HEK293 (cell line): ENCODE results near the gene NEK6.

Experiments used
- BCL6B ChIP-seq: fragments of 450-650 bp; formaldehyde crosslinking; IDR thresholded peaks from 2 replicates; pipeline ENCODE4 v1.5.1; 2017; ENCODE audit warnings: missing biosample characterization, missing genetic modification characterization
- CTCF ChIP-seq: fragments of 450-650 bp; formaldehyde crosslinking; IDR thresholded peaks from 2 replicates; pipeline ENCODE4 v1.5.1; 2016; ENCODE audit warnings: missing biosample characterization, missing genetic modification characterization
- FEZF1 ChIP-seq: fragments of 450-650 bp; formaldehyde crosslinking; IDR thresholded peaks from 2 replicates; pipeline ENCODE4 v1.5.1; 2016; ENCODE audit warnings: missing biosample characterization, missing genetic modification characterization
- IKZF3 ChIP-seq: fragments of 450-650 bp; IDR thresholded peaks from 2 replicates; pipeline ENCODE4 v1.5.0; 2018; ENCODE audit warnings: missing biosample characterization, mild to moderate bottlenecking, missing genetic modification characterization, moderate library complexity
- KLF1 ChIP-seq: fragments of 450-650 bp; formaldehyde crosslinking; IDR thresholded peaks from 2 replicates; pipeline ENCODE4 v1.5.1; 2016; ENCODE audit warnings: missing biosample characterization, missing genetic modification characterization
- KLF8 ChIP-seq: fragments of 450-650 bp; formaldehyde crosslinking; IDR thresholded peaks from 2 replicates; pipeline ENCODE4 v1.5.1; 2016; ENCODE audit warnings: missing biosample characterization, missing genetic modification characterization
- OSR2 ChIP-seq: fragments of 450-650 bp; formaldehyde crosslinking; IDR thresholded peaks from 2 replicates; pipeline ENCODE4 v1.5.1; 2016; ENCODE audit warnings: missing biosample characterization, missing genetic modification characterization
- SALL2 ChIP-seq: fragments of 450-650 bp; formaldehyde crosslinking; IDR thresholded peaks from 2 replicates; pipeline ENCODE4 v1.5.0; 2017; ENCODE audit warnings: missing biosample characterization, mild to moderate bottlenecking, missing genetic modification characterization, borderline replicate concordance
- SP3 ChIP-seq: fragments of 450-650 bp; formaldehyde crosslinking; IDR thresholded peaks from 2 replicates; pipeline ENCODE4 v1.5.1; 2016; ENCODE audit warnings: missing biosample characterization, missing genetic modification characterization
- WT1 ChIP-seq: fragments of 450-650 bp; formaldehyde crosslinking; IDR thresholded peaks from 2 replicates; pipeline ENCODE4 v1.5.1; 2016; ENCODE audit warnings: missing biosample characterization, missing genetic modification characterization
- ZBTB17 ChIP-seq: fragments of 450-650 bp; formaldehyde crosslinking; IDR thresholded peaks from 2 replicates; pipeline ENCODE4 v1.5.1; 2016; ENCODE audit warnings: missing biosample characterization, missing genetic modification characterization
- ZFHX2 ChIP-seq: fragments of 450-650 bp; formaldehyde crosslinking; conservative IDR thresholded peaks from 2 replicates; pipeline ENCODE4 v1.5.1; 2016; ENCODE audit warnings: missing biosample characterization, missing genetic modification characterization
- ZNF112 ChIP-seq: fragments of 450-650 bp; formaldehyde crosslinking; IDR thresholded peaks from 2 replicates; pipeline ENCODE4 v1.5.0; 2017; ENCODE audit warnings: missing biosample characterization, missing genetic modification characterization
- ZNF214 ChIP-seq: fragments of 450-650 bp; formaldehyde crosslinking; IDR thresholded peaks from 2 replicates; pipeline ENCODE4 v1.5.1; 2017; ENCODE audit warnings: missing biosample characterization, mild to moderate bottlenecking, missing genetic modification characterization, borderline replicate concordance
- ZNF248 ChIP-seq: fragments of 450-650 bp; formaldehyde crosslinking; IDR thresholded peaks from 2 replicates; pipeline ENCODE4 v1.5.1; 2017; ENCODE audit warnings: missing biosample characterization, missing genetic modification characterization
- ZNF274 ChIP-seq, 2 experiments: fragments of 200-500 bp in 1 of 2; fragments of 450-650 bp in 1 of 2; sonication (Bioruptor generic) in 1 of 2; formaldehyde crosslinking in 1 of 2; IDR thresholded peaks; 2 replicates each; pipeline versions ENCODE4 v1.5.1 to v1.6.1; 2014 to 2016; ENCODE audit warnings: borderline replicate concordance in 1 of 2, inconsistent platforms in 1 of 2, low read length in 1 of 2, missing biosample characterization in 1 of 2, missing genetic modification characterization in 1 of 2
- ZNF311 ChIP-seq: fragments of 450-650 bp; formaldehyde crosslinking; IDR thresholded peaks from 2 replicates; pipeline ENCODE4 v1.5.1; 2017; ENCODE audit warnings: missing biosample characterization, missing genetic modification characterization, borderline replicate concordance
- ZNF350 ChIP-seq: fragments of 450-650 bp; formaldehyde crosslinking; IDR thresholded peaks from 2 replicates; pipeline ENCODE4 v1.5.0; 2017; ENCODE audit warnings: missing biosample characterization, mild to moderate bottlenecking, missing genetic modification characterization
- ZNF433 ChIP-seq: fragments of 450-650 bp; formaldehyde crosslinking; IDR thresholded peaks from 2 replicates; pipeline ENCODE4 v1.5.1; 2016; ENCODE audit warnings: missing biosample characterization, missing genetic modification characterization, low read depth
- ZNF580 ChIP-seq: fragments of 450-650 bp; formaldehyde crosslinking; IDR thresholded peaks from 2 replicates; pipeline ENCODE4 v1.5.1; 2016; ENCODE audit warnings: missing biosample characterization, missing genetic modification characterization
- ZNF596 ChIP-seq: fragments of 450-650 bp; IDR thresholded peaks from 2 replicates; pipeline ENCODE4 v1.5.0; 2018; ENCODE audit warnings: missing biosample characterization, mild to moderate bottlenecking, missing genetic modification characterization, moderate library complexity
- ZNF600 ChIP-seq: fragments of 450-650 bp; formaldehyde crosslinking; IDR thresholded peaks from 2 replicates; pipeline ENCODE4 v1.5.1; 2016; ENCODE audit warnings: missing biosample characterization, missing genetic modification characterization
- ZNF664 ChIP-seq: fragments of 450-650 bp; formaldehyde crosslinking; IDR thresholded peaks from 2 replicates; pipeline ENCODE4 v1.5.1; 2016; ENCODE audit warnings: missing biosample characterization, missing genetic modification characterization
- ZNF747 ChIP-seq: fragments of 450-650 bp; formaldehyde crosslinking; IDR thresholded peaks from 2 replicates; pipeline ENCODE4 v1.5.1; 2016; ENCODE audit warnings: missing biosample characterization, missing genetic modification characterization
- ZNF843 ChIP-seq: fragments of 450-650 bp; formaldehyde crosslinking; IDR thresholded peaks from 2 replicates; pipeline ENCODE4 v1.5.1; 2016; ENCODE audit warnings: missing biosample characterization, missing genetic modification characterization
- ZSCAN23 ChIP-seq: fragments of 450-650 bp; formaldehyde crosslinking; IDR thresholded peaks from 2 replicates; pipeline ENCODE4 v1.5.1; 2016; ENCODE audit warnings: missing biosample characterization, missing genetic modification characterization
- ZSCAN4 ChIP-seq: fragments of 450-650 bp; formaldehyde crosslinking; IDR thresholded peaks from 2 replicates; pipeline ENCODE4 v1.5.1; 2017; ENCODE audit warnings: missing biosample characterization, missing genetic modification characterization
- TF ChIP-seq, protein P1 (sequence below): fragments of 450-650 bp; formaldehyde crosslinking; IDR thresholded peaks from 2 replicates; pipeline ENCODE4 v1.5.0; 2017; ENCODE audit warnings: missing biosample characterization, missing genetic modification characterization, borderline replicate concordance
- TF ChIP-seq, protein P2 (sequence below): fragments of 450-650 bp; formaldehyde crosslinking; IDR thresholded peaks from 2 replicates; pipeline ENCODE4 v1.5.1; 2016; ENCODE audit warnings: missing biosample characterization, missing genetic modification characterization

The NEK6 gene

DNA sequence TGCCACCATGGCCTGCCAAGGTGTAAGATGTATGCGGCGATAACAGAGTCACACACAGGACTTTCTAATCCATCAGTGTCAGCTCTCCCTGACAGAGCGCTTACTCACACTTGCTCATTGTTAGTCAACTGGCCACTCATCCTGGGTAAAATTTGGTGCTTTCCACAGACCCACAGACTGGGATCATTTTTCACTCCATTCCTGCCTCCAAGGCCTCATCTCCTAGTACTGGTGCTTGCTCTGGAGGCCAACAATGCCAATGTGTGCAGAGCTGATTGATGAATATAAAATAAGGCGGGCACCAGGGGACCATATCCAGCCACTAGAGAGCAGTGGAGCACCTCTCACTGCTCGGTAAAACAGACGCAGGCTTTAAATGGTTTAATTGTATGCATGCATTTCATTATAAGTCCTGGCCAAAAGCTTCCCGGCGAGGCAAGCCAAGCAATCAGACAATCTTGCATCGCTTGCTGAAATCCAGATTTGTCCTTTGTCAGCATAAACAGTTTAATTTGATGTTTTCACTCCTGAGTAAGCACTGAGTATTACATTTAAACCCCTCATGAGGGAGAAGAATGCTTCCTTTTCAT, 135.2 kb downstream of the NEK6 start (continued):
- TF ChIP-seq KLF1 (tag by site-specific recombination): no peak
- no peak for TF ChIP-seq ZNF843 (tag by site-specific recombination)
- TF ChIP-seq ZNF664 (tag by site-specific recombination): no peak
- TF ChIP-seq ZNF596 (tag by site-specific recombination): no peak
- TF ChIP-seq ZFHX2 (tag by site-specific recombination): no peak
- TF ChIP-seq, protein P1, sequence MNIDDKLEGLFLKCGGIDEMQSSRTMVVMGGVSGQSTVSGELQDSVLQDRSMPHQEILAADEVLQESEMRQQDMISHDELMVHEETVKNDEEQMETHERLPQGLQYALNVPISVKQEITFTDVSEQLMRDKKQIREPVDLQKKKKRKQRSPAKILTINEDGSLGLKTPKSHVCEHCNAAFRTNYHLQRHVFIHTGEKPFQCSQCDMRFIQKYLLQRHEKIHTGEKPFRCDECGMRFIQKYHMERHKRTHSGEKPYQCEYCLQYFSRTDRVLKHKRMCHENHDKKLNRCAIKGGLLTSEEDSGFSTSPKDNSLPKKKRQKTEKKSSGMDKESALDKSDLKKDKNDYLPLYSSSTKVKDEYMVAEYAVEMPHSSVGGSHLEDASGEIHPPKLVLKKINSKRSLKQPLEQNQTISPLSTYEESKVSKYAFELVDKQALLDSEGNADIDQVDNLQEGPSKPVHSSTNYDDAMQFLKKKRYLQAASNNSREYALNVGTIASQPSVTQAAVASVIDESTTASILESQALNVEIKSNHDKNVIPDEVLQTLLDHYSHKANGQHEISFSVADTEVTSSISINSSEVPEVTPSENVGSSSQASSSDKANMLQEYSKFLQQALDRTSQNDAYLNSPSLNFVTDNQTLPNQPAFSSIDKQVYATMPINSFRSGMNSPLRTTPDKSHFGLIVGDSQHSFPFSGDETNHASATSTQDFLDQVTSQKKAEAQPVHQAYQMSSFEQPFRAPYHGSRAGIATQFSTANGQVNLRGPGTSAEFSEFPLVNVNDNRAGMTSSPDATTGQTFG (tag by site-specific recombination): no peak
- TF ChIP-seq ZNF274 (IDR thresholded peaks at IDR 0.05; ENCODE audit: low read length): no peak
- no peak for TF ChIP-seq ZNF274 (tag by site-specific recombination; IDR thresholded peaks at IDR 0.05; ENCODE audit: borderline replicate concordance)
- TF ChIP-seq ZNF600 (tag by site-specific recombination): 0 out of 2 replicates have a peak, but pooled peaks have one; percentile 56
- TF ChIP-seq SALL2 (tag by site-specific recombination): no peak
- TF ChIP-seq WT1 (tag by site-specific recombination): no peak
- TF ChIP-seq ZNF248 (tag by site-specific recombination): no peak
- no peak for TF ChIP-seq IKZF3 (tag by site-specific recombination)
- no peak for TF ChIP-seq ZNF214
- TF ChIP-seq SP3 (tag by site-specific recombination): no peak
- TF ChIP-seq KLF8 (tag by site-specific recombination): no peak
- no peak for TF ChIP-seq ZSCAN4 (tag by site-specific recombination)
- no peak for TF ChIP-seq ZNF350
- TF ChIP-seq ZSCAN23 (tag by site-specific recombination): no peak
- TF ChIP-seq BCL6B (tag by site-specific recombination): no peak
- TF ChIP-seq ZNF311 (tag by site-specific recombination): no peak
- TF ChIP-seq FEZF1: peak; percentile 17; the same call in 1 of the 2 replicates
- no peak for TF ChIP-seq ZNF433 (tag by site-specific recombination)
- peak; percentile 84 for TF ChIP-seq ZBTB17
- no peak for TF ChIP-seq ZNF580 (tag by site-specific recombination)
- TF ChIP-seq ZNF112 (tag by site-specific recombination): no peak
- no peak for TF ChIP-seq ZNF747 (tag by site-specific recombination)
- no peak for TF ChIP-seq OSR2 (tag by site-specific recombination)
- no peak for TF ChIP-seq CTCF (tag by site-specific recombination)
- TF ChIP-seq, protein P2, sequence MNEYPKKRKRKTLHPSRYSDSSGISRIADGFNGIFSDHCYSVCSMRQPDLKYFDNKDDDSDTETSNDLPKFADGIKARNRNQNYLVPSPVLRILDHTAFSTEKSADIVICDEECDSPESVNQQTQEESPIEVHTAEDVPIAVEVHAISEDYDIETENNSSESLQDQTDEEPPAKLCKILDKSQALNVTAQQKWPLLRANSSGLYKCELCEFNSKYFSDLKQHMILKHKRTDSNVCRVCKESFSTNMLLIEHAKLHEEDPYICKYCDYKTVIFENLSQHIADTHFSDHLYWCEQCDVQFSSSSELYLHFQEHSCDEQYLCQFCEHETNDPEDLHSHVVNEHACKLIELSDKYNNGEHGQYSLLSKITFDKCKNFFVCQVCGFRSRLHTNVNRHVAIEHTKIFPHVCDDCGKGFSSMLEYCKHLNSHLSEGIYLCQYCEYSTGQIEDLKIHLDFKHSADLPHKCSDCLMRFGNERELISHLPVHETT (tag by site-specific recombination): no peak
